WTC11 (cell line): Measurements from ENCODE around the gene NUDT8. TPM values are rescaled to one million over a fixed set of nuclear protein-coding genes. Genes with fewer than 3 reads are reported as not detected.
A peak's percentile ranks its signal among the peaks of the same experiment; 100 is the strongest.

Experiments used
- ATAC-seq: fragments of 200-7000 bp; cut with Tn5 transposase; 2 replicates; pipeline ENCODE4 v1.10.0; 2021; ENCODE audit warnings: mild to moderate bottlenecking, moderate library complexity
- Bru-seq: library from RNA; stranded (reverse); fragments of 400-500 nt; gene quantifications from one replicate; lab custom pipeline; 2021; lab: Mats Ljungman, UMichigan
- CTCF ChIA-PET: fragments of 300-600 bp; sonication (Branson Sonifier 250); formaldehyde crosslinking; loops from one replicate; lab custom pipeline; 2021; ENCODE audit warnings: antibody characterized with exemption; lab: Charles Lee
- POLR2A ChIA-PET: fragments of 350-600 bp; sonication (Branson Sonifier 250); formaldehyde crosslinking; loops from one replicate; lab custom pipeline; 2021; ENCODE audit warnings: antibody characterized with exemption; lab: Charles Lee
- DNase-seq: peaks from one replicate; pipeline ENCODE4 v3.0.0; 2021; ENCODE audit warnings: low spot score
- H3K27ac Mint-ChIP-seq: 2 replicates; pipeline ENCODE4 v1.8.0; 2021; ENCODE audit warnings: mixed read lengths
- H3K27me3 Mint-ChIP-seq: 2 replicates; pipeline ENCODE4 v1.8.0; 2021; ENCODE audit warnings: low read depth, mild to moderate bottlenecking, moderate library complexity, mixed read lengths
- H3K36me3 Mint-ChIP-seq: 2 replicates; pipeline ENCODE4 v1.8.0; 2021; ENCODE audit warnings: mixed read lengths
- H3K4me1 Mint-ChIP-seq: 2 replicates; pipeline ENCODE4 v1.8.0; 2022; ENCODE audit warnings: mixed read lengths
- H3K4me3 Mint-ChIP-seq: 2 replicates; pipeline ENCODE4 v1.8.0; 2021; ENCODE audit warnings: mild to moderate bottlenecking, moderate library complexity, mixed read lengths
- H3K9me3 Mint-ChIP-seq: 2 replicates; pipeline ENCODE4 v1.8.0; 2021; ENCODE audit warnings: mixed read lengths
- AR ChIP-seq: fragments of 250-450 bp; sonication (Bioruptor Pico); IDR thresholded peaks from 2 replicates; pipeline ENCODE4 v1.9.0; 2021; ENCODE audit warnings: mild to moderate bottlenecking
- CBFB ChIP-seq: sonication (generic); formaldehyde crosslinking; IDR thresholded peaks from 2 replicates; pipeline ENCODE4 v1.8.1; 2022; ENCODE audit warnings: mild to moderate bottlenecking, low read depth, missing genetic modification reagents
- CDX4 ChIP-seq: fragments of 250-450 bp; sonication (Bioruptor Pico); IDR thresholded peaks from 2 replicates; pipeline ENCODE4 v1.9.0; 2021; ENCODE audit warnings: moderate library complexity, mild to moderate bottlenecking, inconsistent platforms, borderline replicate concordance
- CREB1 ChIP-seq: sonication (generic); formaldehyde crosslinking; IDR thresholded peaks from 2 replicates; pipeline ENCODE4 v1.8.0; 2023; ENCODE audit warnings: mild to moderate bottlenecking, missing genetic modification reagents
- CREM ChIP-seq: sonication (generic); formaldehyde crosslinking; IDR thresholded peaks from 2 replicates; pipeline ENCODE4 v1.8.1; 2022; ENCODE audit warnings: mild to moderate bottlenecking, missing genetic modification reagents, moderate library complexity
- CTCF ChIP-seq: fragments of 200-600 bp; IDR thresholded peaks from 2 replicates; pipeline ENCODE4 v1.8.0; 2022; ENCODE audit warnings: antibody characterized with exemption
- ERG ChIP-seq: fragments of 250-450 bp; sonication (Bioruptor Pico); IDR thresholded peaks from 2 replicates; pipeline ENCODE4 v1.8.0; 2021; ENCODE audit warnings: mild to moderate bottlenecking
- ETV6 ChIP-seq: sonication (generic); formaldehyde crosslinking; IDR thresholded peaks from 2 replicates; pipeline ENCODE4 v1.8.1; 2022; ENCODE audit warnings: mild to moderate bottlenecking, missing genetic modification reagents
- FOXP1 ChIP-seq: sonication (generic); formaldehyde crosslinking; IDR thresholded peaks from 2 replicates; pipeline ENCODE4 v1.8.0; 2022; ENCODE audit warnings: missing genetic modification reagents, mild to moderate bottlenecking, moderate library complexity, borderline replicate concordance
- GTF2I ChIP-seq: fragments of 250-450 bp; sonication (Bioruptor Pico); conservative IDR thresholded peaks from 2 replicates; pipeline ENCODE4 v1.4.0; 2021; ENCODE audit warnings: mild to moderate bottlenecking
- HMGA2 ChIP-seq: fragments of 250-450 bp; sonication (Bioruptor Pico); IDR thresholded peaks from 2 replicates; pipeline ENCODE4 v1.4.0; 2021; ENCODE audit warnings: mild to moderate bottlenecking, moderate library complexity
- HMGXB4 ChIP-seq: sonication (generic); formaldehyde crosslinking; IDR thresholded peaks from 2 replicates; pipeline ENCODE4 v1.8.1; 2023; ENCODE audit warnings: mild to moderate bottlenecking, moderate library complexity, missing genetic modification reagents
- KAT7 ChIP-seq: sonication (generic); formaldehyde crosslinking; IDR thresholded peaks from 2 replicates; pipeline ENCODE4 v1.8.1; 2023; ENCODE audit warnings: missing genetic modification reagents, mild to moderate bottlenecking, borderline replicate concordance
- PREB ChIP-seq: sonication (generic); formaldehyde crosslinking; IDR thresholded peaks from 2 replicates; pipeline ENCODE4 v1.8.1; 2022; ENCODE audit warnings: mild to moderate bottlenecking, missing genetic modification reagents, moderate library complexity, borderline replicate concordance
- SOX15 ChIP-seq: fragments of 250-450 bp; sonication (Bioruptor Pico); IDR thresholded peaks from 2 replicates; pipeline ENCODE4 v1.9.0; 2021; ENCODE audit warnings: mild to moderate bottlenecking
- SP1 ChIP-seq: sonication (generic); formaldehyde crosslinking; conservative IDR thresholded peaks from 2 replicates; pipeline ENCODE4 v1.8.1; 2022; ENCODE audit warnings: missing genetic modification reagents
- TCF7 ChIP-seq: sonication (generic); formaldehyde crosslinking; IDR thresholded peaks from 2 replicates; pipeline ENCODE4 v1.8.0; 2022; ENCODE audit warnings: mild to moderate bottlenecking, low read depth, missing genetic modification reagents, moderate library complexity
- TP53 ChIP-seq: sonication (generic); formaldehyde crosslinking; IDR thresholded peaks from 2 replicates; pipeline ENCODE4 v1.8.1; 2023; ENCODE audit warnings: mild to moderate bottlenecking, missing genetic modification reagents
- ZMAT4 ChIP-seq: fragments of 250-450 bp; sonication (Bioruptor Pico); IDR thresholded peaks from 2 replicates; pipeline ENCODE4 v1.9.0; 2021; ENCODE audit warnings: mild to moderate bottlenecking
- ZNF396 ChIP-seq: fragments of 250-450 bp; sonication (Bioruptor Pico); IDR thresholded peaks from 2 replicates; pipeline ENCODE4 v1.8.0; 2021; ENCODE audit warnings: mild to moderate bottlenecking, moderate library complexity, borderline replicate concordance
- ZNF423 ChIP-seq: fragments of 250-450 bp; sonication (Bioruptor Pico); IDR thresholded peaks from 2 replicates; pipeline ENCODE4 v2.1.2; 2022; ENCODE audit warnings: mild to moderate bottlenecking, moderate library complexity
- ZNF512 ChIP-seq: sonication (generic); formaldehyde crosslinking; IDR thresholded peaks from 2 replicates; pipeline ENCODE4 v1.8.1; 2022; ENCODE audit warnings: missing genetic modification reagents, borderline replicate concordance
- long read RNA-seq, 3 experiments: library from RNA in 1 of 3; library from capped mRNA in 1 of 3; library from polyadenylated mRNA in 1 of 3; unstranded in 2 of 3; stranded (forward) in 1 of 3; transcript quantifications; one replicate each; pipeline ENCODE4 v2.0.0, GENCODE V29; 2021
- total RNA-seq: library from RNA; stranded (reverse); gene quantifications from 3 replicates; pipeline ENCODE4 v1.2.3, GENCODE V29; 2021

NUDT8 gene
- total RNA-seq (7.6 to 8.3 TPM (median 7.8 TPM) in 3 replicates), Bru-seq, nascent RNA (percentile 25 among the genes with signal in this experiment)
- long read RNA-seq, experiment 1, transcript NUDT8-202 (4 exons, 728 nt) = major isoform, 7 of 9 reads
- long read RNA-seq, experiment 1, partial matches to known transcripts = 0 of 9 reads
- long read RNA-seq, experiment 1, other reads (novel, unspliced or antisense) = 0 of 9 reads
- long read RNA-seq, experiment 2, transcript NUDT8-202 (4 exons, 728 nt) = major isoform, 8 of 9 reads
- long read RNA-seq, experiment 2, partial matches to known transcripts = 0 of 9 reads
- long read RNA-seq, experiment 2, other reads (novel, unspliced or antisense) = 1 of 9 reads
- long read RNA-seq, experiment 3 = 0 reads

- POLR2A ChIA-PET = interaction anchor here (0.6 to 3.4 kb wide), 9 partner anchors 9 to 276 kb away, joined by 3 to 13 read pairs (median 4); partner anchors contain the start of genes GSTP1 and POLD4
- peak; percentile 99 for DNase-seq
- CTCF ChIA-PET = interaction anchor here (0.5 to 5.3 kb wide), 47 partner anchors 9 to 538 kb away, joined by 3 to 200 read pairs (median 6); partner anchors contain the start of genes ACY3, ALDH3B2, ANKRD13D and GSTP1
- no peaks in the 10 kb centered on the region; the same call in 1 of the 2 replicates for H3K27me3 Mint-ChIP-seq
- peak within 1 kb of the TSS; percentile 89 for H3K27ac Mint-ChIP-seq
- peaks cover 29% of the 10 kb centered on the region for H3K4me1 Mint-ChIP-seq
- H3K36me3 Mint-ChIP-seq = peaks cover 25% of the 10 kb centered on the region
- peaks cover 10% of the 10 kb centered on the region; the same call in 1 of the 2 replicates for H3K9me3 Mint-ChIP-seq
- ATAC-seq = peak; percentile 66
- H3K4me3 Mint-ChIP-seq = peak within 1 kb of the TSS; percentile 79
- TF ChIP-seq CREM (CRISPR knock-in tag) = peak; percentile 55; the same call in 1 of the 2 replicates
- no peak for TF ChIP-seq ZNF512
- peak; percentile 23; the same call in 1 of the 2 replicates for TF ChIP-seq KAT7 (CRISPR knock-in tag)
- TF ChIP-seq ETV6 = peak; percentile 66; the same call in 1 of the 2 replicates
- 0 out of 2 replicates have a peak, but pooled peaks have one; percentile 23 for TF ChIP-seq CBFB (CRISPR knock-in tag)
- peak; percentile 65; the same call in 1 of the 2 replicates for TF ChIP-seq TP53 (CRISPR knock-in tag)
- no peak for TF ChIP-seq SOX15
- TF ChIP-seq ZNF396 (CRISPR knock-in tag) = no peak
- no peak for TF ChIP-seq PREB
- TF ChIP-seq CTCF = peak; percentile 93
- TF ChIP-seq AR (CRISPR knock-in tag) = peak; percentile 73; the same call in 1 of the 2 replicates
- peak; percentile 96 for TF ChIP-seq GTF2I (CRISPR knock-in tag)
- no peak; the same call in 1 of the 2 replicates for TF ChIP-seq SP1 (CRISPR knock-in tag)
- no peak for TF ChIP-seq ZNF423
- no peak for TF ChIP-seq CDX4 (CRISPR knock-in tag)
- TF ChIP-seq HMGXB4 (CRISPR knock-in tag) = peak; percentile 84; the same call in 1 of the 2 replicates
- TF ChIP-seq HMGA2 = no peak
- peak; percentile 75; the same call in 1 of the 2 replicates for TF ChIP-seq FOXP1 (CRISPR knock-in tag)
- no peak; the same call in 1 of the 2 replicates for TF ChIP-seq CREB1 (CRISPR knock-in tag)
- peak; percentile 89 for TF ChIP-seq ERG (CRISPR knock-in tag)
- peak; percentile 81; the same call in 1 of the 2 replicates for TF ChIP-seq TCF7
- TF ChIP-seq ZMAT4 (CRISPR knock-in tag) = no peak
Observed at GRCh38 chr11:67629386-67630227, at the start of gene NUDT8. Gene NUDT8 (minus strand): TSS chr11:67629937. CDS start chr11:67629911, 26 bp downstream.
